GM23338 (cell line): Measurements from ENCODE around the gene WWOX. TPM values are rescaled to one million over a fixed set of nuclear protein-coding genes. Genes with fewer than 3 reads are reported as not detected.

Source experiments
- ATAC-seq: fragments of 200-7000 bp; cut with Tn5 transposase; 3 replicates; pipeline ENCODE4 v1.9.1; 2020
- DNase-seq: peaks from one replicate; pipeline ENCODE4 v3.0.0-alpha.2; 2015; ENCODE audit warnings: low spot score
- H2AFZ ChIP-seq: fragments of 200-600 bp; sonication (generic); 2 replicates; pipeline ENCODE4 v1.8.0; 2016; ENCODE audit warnings: antibody characterized with exemption, mild to moderate bottlenecking, moderate library complexity
- H3F3A ChIP-seq: fragments of 200-600 bp; sonication (generic); replicated peaks from 2 replicates; pipeline ENCODE4 v1.8.0; 2017; ENCODE audit warnings: antibody characterized with exemption, mixed run types, low read depth
- H3K27ac ChIP-seq: fragments of 200-600 bp; sonication (generic); 2 replicates; pipeline ENCODE4 v1.6.1; 2016; ENCODE audit warnings: low read depth
- H3K27me3 ChIP-seq: fragments of 200-600 bp; sonication (generic); 2 replicates; pipeline ENCODE4 v1.8.0; 2016; ENCODE audit warnings: mild to moderate bottlenecking, mixed run types, moderate library complexity; ENCODE audit not compliant: insufficient read depth
- H3K36me3 ChIP-seq: fragments of 200-600 bp; sonication (generic); 2 replicates; pipeline ENCODE4 v1.8.0; 2016; ENCODE audit warnings: mild to moderate bottlenecking; ENCODE audit not compliant: insufficient read depth
- H3K4me1 ChIP-seq: fragments of 200-600 bp; sonication (generic); 2 replicates; pipeline ENCODE4 v1.8.0; 2016; ENCODE audit warnings: mild to moderate bottlenecking, moderate library complexity; ENCODE audit not compliant: insufficient read depth
- H3K4me2 ChIP-seq: fragments of 200-600 bp; sonication (generic); 2 replicates; pipeline ENCODE4 v1.7.1; 2017; ENCODE audit warnings: mixed run types
- H3K4me3 ChIP-seq: fragments of 200-600 bp; sonication (generic); 2 replicates; pipeline ENCODE4 v1.6.1; 2016; ENCODE audit warnings: mixed run types
- H3K79me2 ChIP-seq: fragments of 200-600 bp; sonication (generic); replicated peaks from 2 replicates; pipeline ENCODE4 v1.8.0; 2017; ENCODE audit warnings: mild to moderate bottlenecking; ENCODE audit not compliant: insufficient read depth
- H3K9me2 ChIP-seq: fragments of 200-600 bp; sonication (generic); 2 replicates; pipeline ENCODE4 v1.8.0; 2017; ENCODE audit not compliant: insufficient read depth
- H4K20me1 ChIP-seq: fragments of 200-600 bp; sonication (generic); replicated peaks from 2 replicates; pipeline ENCODE4 v1.8.0; 2017; ENCODE audit warnings: mild to moderate bottlenecking; ENCODE audit not compliant: insufficient read depth
- H3K27ac Mint-ChIP-seq: 2 replicates; pipeline ENCODE4 v1.8.0; 2020; ENCODE audit warnings: inconsistent platforms, mild to moderate bottlenecking, moderate library complexity, mixed read lengths
- H3K27me3 Mint-ChIP-seq: 3 replicates; pipeline ENCODE4 v1.8.0; 2022; ENCODE audit warnings: low read depth, mild to moderate bottlenecking, moderate library complexity, mixed read lengths, inconsistent platforms; ENCODE audit not compliant: insufficient read depth, poor library complexity
- H3K36me3 Mint-ChIP-seq: 3 replicates; pipeline ENCODE4 v1.8.0; 2021; ENCODE audit warnings: low read depth, mild to moderate bottlenecking, inconsistent platforms, moderate library complexity, mixed read lengths
- H3K4me1 Mint-ChIP-seq: 3 replicates; pipeline ENCODE4 v1.8.0; 2020; ENCODE audit warnings: mild to moderate bottlenecking, inconsistent platforms, mixed read lengths
- H3K4me3 Mint-ChIP-seq: 3 replicates; pipeline ENCODE4 v1.8.0; 2021; ENCODE audit warnings: moderate library complexity, mild to moderate bottlenecking, inconsistent platforms, mixed read lengths
- H3K9me3 Mint-ChIP-seq: 3 replicates; pipeline ENCODE4 v1.8.0; 2020; ENCODE audit warnings: moderate library complexity, mild to moderate bottlenecking, inconsistent platforms, mixed read lengths
- CREB1 ChIP-seq: fragments of 250-450 bp; sonication (Bioruptor Pico); IDR thresholded peaks from 2 replicates; pipeline ENCODE4 v1.5.0; 2020; ENCODE audit warnings: low read depth, mild to moderate bottlenecking, moderate library complexity
- CTCF ChIP-seq, 2 experiments: fragments of 200-600 bp in 1 of 2; sonication (generic) in 1 of 2; conservative IDR thresholded peaks; 2 replicates each; pipeline versions ENCODE4 v1.5.1 to v1.6.1; 2016 to 2017; ENCODE audit warnings: antibody characterized with exemption in 2 of 2, low read depth in 2 of 2, mild to moderate bottlenecking in 2 of 2, moderate library complexity in 1 of 2
- EZH2 ChIP-seq: fragments of 200-600 bp; sonication (generic); IDR thresholded peaks from one replicate; pipeline ENCODE4 v1.8.0; 2017; ENCODE audit warnings: antibody characterized with exemption, mild to moderate bottlenecking, low read depth; ENCODE audit not compliant: unreplicated experiment
- EZH2phosphoT487 ChIP-seq: fragments of 200-600 bp; sonication (generic); IDR thresholded peaks from one replicate; pipeline ENCODE4 v1.8.1; 2018; ENCODE audit warnings: antibody characterized with exemption; ENCODE audit not compliant: unreplicated experiment
- POLR2AphosphoS5 ChIP-seq: IDR thresholded peaks from 2 replicates; pipeline ENCODE4 v1.6.1; 2016; ENCODE audit warnings: antibody characterized with exemption, low read depth
- ZNF114 ChIP-seq: fragments of 250-450 bp; sonication (Bioruptor Pico); IDR thresholded peaks from 2 replicates; pipeline ENCODE4 v1.5.0; 2020; ENCODE audit warnings: mild to moderate bottlenecking, moderate library complexity
- ZNF331 ChIP-seq: fragments of 250-450 bp; sonication (Bioruptor Pico); IDR thresholded peaks from 2 replicates; pipeline ENCODE4 v1.5.0; 2020; ENCODE audit warnings: low read depth, mild to moderate bottlenecking, moderate library complexity
- polyA plus RNA-seq: library from polyadenylated mRNA; unstranded; fragments of >200 nt; fragmentation: Nextera tagmentation; extraction: Ambion mirVana; gene quantifications from 2 replicates; pipeline ENCODE4 v1.2.1, GENCODE V29; 2016
- total RNA-seq: library from RNA; depleted of rRNA; stranded (reverse); fragments of >200 nt; shearing (Covaris generic); gene quantifications from 2 replicates; pipeline ENCODE4 v1.2.3, GENCODE V29; 2014
- TF ChIP-seq, protein P1 (sequence below): fragments of 250-450 bp; sonication (Bioruptor Pico); IDR thresholded peaks from 2 replicates; pipeline ENCODE4 v1.5.0; 2020; ENCODE audit warnings: mild to moderate bottlenecking, moderate library complexity
- TF ChIP-seq, protein P2 (sequence below): IDR thresholded peaks from one replicate; pipeline ENCODE4 v1.6.1; 2018; ENCODE audit warnings: antibody characterized with exemption; ENCODE audit not compliant: unreplicated experiment

Gene WWOX
- total and polyA plus RNA-seq, 2 experiments from 2014 or later, result 10.0 to 19.3 TPM

DNA sequence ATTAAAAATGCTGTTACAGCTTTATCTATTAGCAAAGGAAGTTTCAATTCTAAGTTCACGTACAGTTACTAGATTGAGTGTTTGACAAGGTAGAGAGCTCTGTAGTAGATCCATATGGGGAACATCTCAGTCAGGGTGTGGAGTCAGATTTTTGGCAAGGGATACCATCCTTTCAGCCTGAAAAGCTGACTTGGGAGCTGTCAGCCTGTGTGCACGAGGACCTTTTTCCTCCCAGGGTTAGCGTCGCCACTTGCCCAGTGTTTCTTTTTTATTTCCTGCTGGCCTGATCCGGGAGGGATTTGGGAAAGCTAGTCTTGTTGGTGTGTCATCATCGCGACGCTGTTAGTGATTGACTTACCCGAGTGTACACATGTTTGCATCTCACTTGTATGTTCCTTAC is 29.5 kb downstream of the WWOX start:
- no peak for ATAC-seq
- H3K4me1 Mint-ChIP-seq, result peaks cover 6% of the 10 kb centered on the region; the same call in 1 of the 3 replicates
- DNase-seq, result no peak
- H3K79me2 ChIP-seq, result no peaks in the 10 kb centered on the region
- H3K27ac Mint-ChIP-seq, result no peak overlapping the region
- H3K4me1 ChIP-seq, result no peaks in the 10 kb centered on the region
- H3F3A ChIP-seq, result no peaks in the 10 kb centered on the region
- no peaks in the 10 kb centered on the region for H3K9me2 ChIP-seq
- H2AFZ ChIP-seq, result no peak overlapping the region
- no peaks in the 10 kb centered on the region for H4K20me1 ChIP-seq
- TF ChIP-seq POLR2AphosphoS5, result no peak
- no peaks in the 10 kb centered on the region for H3K27me3 ChIP-seq
- H3K36me3 Mint-ChIP-seq, result no peaks in the 10 kb centered on the region
- no peak overlapping the region for H3K4me3 ChIP-seq
- H3K27me3 Mint-ChIP-seq, result no peaks in the 10 kb centered on the region
- H3K4me2 ChIP-seq, result no peak overlapping the region
- H3K4me3 Mint-ChIP-seq, result no peak overlapping the region
- no peaks in the 10 kb centered on the region for H3K36me3 ChIP-seq
- H3K27ac ChIP-seq, result no peak overlapping the region
- no peaks in the 10 kb centered on the region for H3K9me3 Mint-ChIP-seq

GRCh38 chr16:78129349-78129748 is 29.9 kb downstream of the WWOX start:
- DNase-seq (no peak), ATAC-seq (no peak)
- Histone ChIP-seq H3K36me3 (no peaks in the 10 kb centered on the region), H3F3A (no peaks in the 10 kb centered on the region), H3K27me3 (no peaks in the 10 kb centered on the region), H3K4me3 (no peak overlapping the region), H3K9me2 (no peaks in the 10 kb centered on the region), H3K79me2 (no peaks in the 10 kb centered on the region), H2AFZ (no peak overlapping the region), H3K27ac (no peak overlapping the region), H3K4me2 (no peak overlapping the region), H4K20me1 (no peaks in the 10 kb centered on the region), H3K4me1 (no peaks in the 10 kb centered on the region)
- Mint-ChIP-seq H3K4me3 (no peak overlapping the region), H3K9me3 (no peaks in the 10 kb centered on the region), H3K27ac (no peak overlapping the region), H3K36me3 (no peaks in the 10 kb centered on the region), H3K4me1 (peaks cover 6% of the 10 kb centered on the region; the same call in 1 of the 3 replicates), H3K27me3 (no peaks in the 10 kb centered on the region)
- TF ChIP-seq CREB1 (CRISPR knock-in tag) (no peak), ZNF331 (CRISPR knock-in tag) (no peak), CTCF (conservative IDR thresholded peaks at IDR 0.05; ENCODE audit: low read depth in 2 of 2) (no peak), EZH2 (no peak), ZNF114 (CRISPR knock-in tag) (no peak), EZH2phosphoT487 (no peak)
- TF ChIP-seq, protein P1, sequence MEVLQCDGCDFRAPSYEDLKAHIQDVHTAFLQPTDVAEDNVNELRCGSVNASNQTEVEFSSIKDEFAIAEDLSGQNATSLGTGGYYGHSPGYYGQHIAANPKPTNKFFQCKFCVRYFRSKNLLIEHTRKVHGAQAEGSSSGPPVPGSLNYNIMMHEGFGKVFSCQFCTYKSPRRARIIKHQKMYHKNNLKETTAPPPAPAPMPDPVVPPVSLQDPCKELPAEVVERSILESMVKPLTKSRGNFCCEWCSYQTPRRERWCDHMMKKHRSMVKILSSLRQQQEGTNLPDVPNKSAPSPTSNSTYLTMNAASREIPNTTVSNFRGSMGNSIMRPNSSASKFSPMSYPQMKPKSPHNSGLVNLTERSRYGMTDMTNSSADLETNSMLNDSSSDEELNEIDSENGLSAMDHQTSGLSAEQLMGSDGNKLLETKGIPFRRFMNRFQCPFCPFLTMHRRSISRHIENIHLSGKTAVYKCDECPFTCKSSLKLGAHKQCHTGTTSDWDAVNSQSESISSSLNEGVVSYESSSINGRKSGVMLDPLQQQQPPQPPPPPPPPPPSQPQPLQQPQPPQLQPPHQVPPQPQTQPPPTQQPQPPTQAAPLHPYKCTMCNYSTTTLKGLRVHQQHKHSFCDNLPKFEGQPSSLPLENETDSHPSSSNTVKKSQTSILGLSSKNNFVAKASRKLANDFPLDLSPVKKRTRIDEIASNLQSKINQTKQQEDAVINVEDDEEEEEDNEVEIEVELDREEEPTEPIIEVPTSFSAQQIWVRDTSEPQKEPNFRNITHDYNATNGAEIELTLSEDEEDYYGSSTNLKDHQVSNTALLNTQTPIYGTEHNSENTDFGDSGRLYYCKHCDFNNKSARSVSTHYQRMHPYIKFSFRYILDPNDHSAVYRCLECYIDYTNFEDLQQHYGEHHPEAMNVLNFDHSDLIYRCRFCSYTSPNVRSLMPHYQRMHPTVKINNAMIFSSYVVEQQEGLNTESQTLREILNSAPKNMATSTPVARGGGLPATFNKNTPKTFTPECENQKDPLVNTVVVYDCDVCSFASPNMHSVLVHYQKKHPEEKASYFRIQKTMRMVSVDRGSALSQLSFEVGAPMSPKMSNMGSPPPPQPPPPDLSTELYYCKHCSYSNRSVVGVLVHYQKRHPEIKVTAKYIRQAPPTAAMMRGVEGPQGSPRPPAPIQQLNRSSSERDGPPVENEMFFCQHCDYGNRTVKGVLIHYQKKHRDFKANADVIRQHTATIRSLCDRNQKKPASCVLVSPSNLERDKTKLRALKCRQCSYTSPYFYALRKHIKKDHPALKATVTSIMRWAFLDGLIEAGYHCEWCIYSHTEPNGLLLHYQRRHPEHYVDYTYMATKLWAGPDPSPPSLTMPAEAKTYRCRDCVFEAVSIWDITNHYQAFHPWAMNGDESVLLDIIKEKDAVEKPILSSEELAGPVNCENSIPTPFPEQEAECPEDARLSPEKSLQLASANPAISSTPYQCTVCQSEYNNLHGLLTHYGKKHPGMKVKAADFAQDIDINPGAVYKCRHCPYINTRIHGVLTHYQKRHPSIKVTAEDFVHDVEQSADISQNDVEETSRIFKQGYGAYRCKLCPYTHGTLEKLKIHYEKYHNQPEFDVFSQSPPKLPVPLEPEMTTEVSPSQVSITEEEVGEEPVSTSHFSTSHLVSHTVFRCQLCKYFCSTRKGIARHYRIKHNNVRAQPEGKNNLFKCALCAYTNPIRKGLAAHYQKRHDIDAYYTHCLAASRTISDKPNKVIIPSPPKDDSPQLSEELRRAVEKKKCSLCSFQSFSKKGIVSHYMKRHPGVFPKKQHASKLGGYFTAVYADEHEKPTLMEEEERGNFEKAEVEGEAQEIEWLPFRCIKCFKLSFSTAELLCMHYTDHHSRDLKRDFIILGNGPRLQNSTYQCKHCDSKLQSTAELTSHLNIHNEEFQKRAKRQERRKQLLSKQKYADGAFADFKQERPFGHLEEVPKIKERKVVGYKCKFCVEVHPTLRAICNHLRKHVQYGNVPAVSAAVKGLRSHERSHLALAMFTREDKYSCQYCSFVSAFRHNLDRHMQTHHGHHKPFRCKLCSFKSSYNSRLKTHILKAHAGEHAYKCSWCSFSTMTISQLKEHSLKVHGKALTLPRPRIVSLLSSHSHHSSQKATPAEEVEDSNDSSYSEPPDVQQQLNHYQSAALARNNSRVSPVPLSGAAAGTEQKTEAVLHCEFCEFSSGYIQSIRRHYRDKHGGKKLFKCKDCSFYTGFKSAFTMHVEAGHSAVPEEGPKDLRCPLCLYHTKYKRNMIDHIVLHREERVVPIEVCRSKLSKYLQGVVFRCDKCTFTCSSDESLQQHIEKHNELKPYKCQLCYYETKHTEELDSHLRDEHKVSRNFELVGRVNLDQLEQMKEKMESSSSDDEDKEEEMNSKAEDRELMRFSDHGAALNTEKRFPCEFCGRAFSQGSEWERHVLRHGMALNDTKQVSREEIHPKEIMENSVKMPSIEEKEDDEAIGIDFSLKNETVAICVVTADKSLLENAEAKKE (CRISPR knock-in tag), result no peak
- TF ChIP-seq, protein P2, sequence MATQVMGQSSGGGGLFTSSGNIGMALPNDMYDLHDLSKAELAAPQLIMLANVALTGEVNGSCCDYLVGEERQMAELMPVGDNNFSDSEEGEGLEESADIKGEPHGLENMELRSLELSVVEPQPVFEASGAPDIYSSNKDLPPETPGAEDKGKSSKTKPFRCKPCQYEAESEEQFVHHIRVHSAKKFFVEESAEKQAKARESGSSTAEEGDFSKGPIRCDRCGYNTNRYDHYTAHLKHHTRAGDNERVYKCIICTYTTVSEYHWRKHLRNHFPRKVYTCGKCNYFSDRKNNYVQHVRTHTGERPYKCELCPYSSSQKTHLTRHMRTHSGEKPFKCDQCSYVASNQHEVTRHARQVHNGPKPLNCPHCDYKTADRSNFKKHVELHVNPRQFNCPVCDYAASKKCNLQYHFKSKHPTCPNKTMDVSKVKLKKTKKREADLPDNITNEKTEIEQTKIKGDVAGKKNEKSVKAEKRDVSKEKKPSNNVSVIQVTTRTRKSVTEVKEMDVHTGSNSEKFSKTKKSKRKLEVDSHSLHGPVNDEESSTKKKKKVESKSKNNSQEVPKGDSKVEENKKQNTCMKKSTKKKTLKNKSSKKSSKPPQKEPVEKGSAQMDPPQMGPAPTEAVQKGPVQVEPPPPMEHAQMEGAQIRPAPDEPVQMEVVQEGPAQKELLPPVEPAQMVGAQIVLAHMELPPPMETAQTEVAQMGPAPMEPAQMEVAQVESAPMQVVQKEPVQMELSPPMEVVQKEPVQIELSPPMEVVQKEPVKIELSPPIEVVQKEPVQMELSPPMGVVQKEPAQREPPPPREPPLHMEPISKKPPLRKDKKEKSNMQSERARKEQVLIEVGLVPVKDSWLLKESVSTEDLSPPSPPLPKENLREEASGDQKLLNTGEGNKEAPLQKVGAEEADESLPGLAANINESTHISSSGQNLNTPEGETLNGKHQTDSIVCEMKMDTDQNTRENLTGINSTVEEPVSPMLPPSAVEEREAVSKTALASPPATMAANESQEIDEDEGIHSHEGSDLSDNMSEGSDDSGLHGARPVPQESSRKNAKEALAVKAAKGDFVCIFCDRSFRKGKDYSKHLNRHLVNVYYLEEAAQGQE, result no peak
